ENCODE data around the gene MACROD1. TPM values are rescaled to one million over a fixed set of nuclear protein-coding genes. Genes with fewer than 3 reads are reported as not detected.

The MACROD1 gene
- total and polyA plus RNA-seq, 2 donors (not counting 3 experiments of a cell fraction or from before 2014, with no cell fraction given), result 11.0 to 16.2 TPM

- Histone ChIP-seq H3K9me3 (replicated peaks; ENCODE audit: control insufficient read depth, insufficient read depth, low read length) (no peaks in the 10 kb centered on the region), H3K9ac (replicated peaks; ENCODE audit: extremely low read depth, insufficient read depth, low read length) (no peak overlapping the region), H3K79me2 (ENCODE audit: control insufficient read depth, insufficient read depth, low read length) (no peaks in the 10 kb centered on the region), H3K27ac (ENCODE audit: insufficient read depth, low read depth, low read length) (no peak overlapping the region), H3K4me2 (ENCODE audit: insufficient read depth, low read length) (peak overlapping the region; percentile 17), H3K4me1 (ENCODE audit: control insufficient read depth, extremely low read depth, insufficient read depth, low read length) (peaks cover 22% of the 10 kb centered on the region), H2AFZ (ENCODE audit: low read depth, low read length) (no peak overlapping the region), H3K9me1 (replicated peaks; ENCODE audit: control insufficient read depth, extremely low read depth, insufficient read depth, low read length) (no peaks in the 10 kb centered on the region), H4K20me1 (replicated peaks; ENCODE audit: control insufficient read depth, extremely low read depth, insufficient read depth, low read length) (no peaks in the 10 kb centered on the region), H3K4me3 (replicated peaks in 1 of 3; ENCODE audit: insufficient read depth in 1 of 3, low read depth in 1 of 3, low read length in 3 of 3) (no peak overlapping the region), H3K27me3 (ENCODE audit: control insufficient read depth in 2 of 2, insufficient read depth in 2 of 2, low read length in 2 of 2) (no peaks in the 10 kb centered on the region), H3K36me3 (ENCODE audit: control insufficient read depth in 2 of 2, extremely low read depth in 1 of 2, insufficient read depth in 2 of 2, low read length in 2 of 2) (no peaks in the 10 kb centered on the region)
- DNase-seq (ENCODE audit: low read depth, low spot score) (no peak), FAIRE-seq (no peak)
- dilution Hi-C loops (cut with MboI; ENCODE audit: extremely low pct_ligation_motif_present, low sequenced_read_pairs), result no loop called here
- POLR2A ChIA-PET, result no interaction called here
- CTCF ChIA-PET, result interaction anchor here (0.6 to 1.5 kb wide), 14 partner anchors 7 to 183 kb away, joined by 3 to 10 read pairs (median 3); partner anchors contain the start of gene COX8A
- no peak for TF ChIP-seq POLR2A (IDR thresholded peaks at IDR 0.05; ENCODE audit: low read depth, low read length)
- no peak for TF ChIP-seq FOS (IDR thresholded peaks at IDR 0.05; ENCODE audit: borderline replicate concordance, insufficient read depth, low read length)
- TF ChIP-seq EZH2 (IDR thresholded peaks at IDR 0.05; ENCODE audit: borderline replicate concordance, low read depth, low read length, severe bottlenecking), result no peak
- no peak for TF ChIP-seq MAX (IDR thresholded peaks at IDR 0.05; ENCODE audit: insufficient read depth, insufficient read length)
- TF ChIP-seq CTCF (IDR thresholded peaks at IDR 0.05; ENCODE audit: extremely low read depth in 1 of 2, insufficient read depth in 1 of 2, low read depth in 1 of 2, low read length in 2 of 2), result no peak
- no peak for TF ChIP-seq POLR2AphosphoS5 (IDR thresholded peaks at IDR 0.05; ENCODE audit: insufficient read depth, low read depth, low read length)
- no peak for TF ChIP-seq JUN (IDR thresholded peaks at IDR 0.05; ENCODE audit: borderline replicate concordance, insufficient read depth, insufficient read length, low read depth)
- intact Hi-C loops (cut with micrococcal nuclease), result no loop called here
- BruUV-seq (replicated peaks), result no TSS peak
These were observed 158.7 kb downstream of the MACROD1 start for GRCh38 chr11:64007160-64007628.

Data from endothelial cell of umbilical vein (primary cell).